Breast epithelium (tissue), 3 donors: Measurements from ENCODE around the gene EMILIN3.

ENCODE experiments used
- POLR2A ChIP-seq: fragments of 450-650 bp; IDR thresholded peaks from one replicate; pipeline ENCODE4 v1.6.1; 2016; ENCODE audit warnings: antibody characterized with exemption, mild to moderate bottlenecking, moderate library complexity
- POLR2AphosphoS5 ChIP-seq, 3 donors: sonication (generic); formaldehyde crosslinking; IDR thresholded peaks; one replicate each; pipeline ENCODE4 v1.6.1; 2017; ENCODE audit warnings: antibody characterized with exemption in 3 of 3
- TF ChIP-seq, protein P1 (sequence below), 3 donors: fragments of 450-650 bp; IDR thresholded peaks; one replicate each; pipeline ENCODE4 v1.5.1; 2016 to 2017; ENCODE audit warnings: antibody characterized with exemption in 3 of 3, mild to moderate bottlenecking in 3 of 3, moderate library complexity in 3 of 3

- TF ChIP-seq, protein P1, sequence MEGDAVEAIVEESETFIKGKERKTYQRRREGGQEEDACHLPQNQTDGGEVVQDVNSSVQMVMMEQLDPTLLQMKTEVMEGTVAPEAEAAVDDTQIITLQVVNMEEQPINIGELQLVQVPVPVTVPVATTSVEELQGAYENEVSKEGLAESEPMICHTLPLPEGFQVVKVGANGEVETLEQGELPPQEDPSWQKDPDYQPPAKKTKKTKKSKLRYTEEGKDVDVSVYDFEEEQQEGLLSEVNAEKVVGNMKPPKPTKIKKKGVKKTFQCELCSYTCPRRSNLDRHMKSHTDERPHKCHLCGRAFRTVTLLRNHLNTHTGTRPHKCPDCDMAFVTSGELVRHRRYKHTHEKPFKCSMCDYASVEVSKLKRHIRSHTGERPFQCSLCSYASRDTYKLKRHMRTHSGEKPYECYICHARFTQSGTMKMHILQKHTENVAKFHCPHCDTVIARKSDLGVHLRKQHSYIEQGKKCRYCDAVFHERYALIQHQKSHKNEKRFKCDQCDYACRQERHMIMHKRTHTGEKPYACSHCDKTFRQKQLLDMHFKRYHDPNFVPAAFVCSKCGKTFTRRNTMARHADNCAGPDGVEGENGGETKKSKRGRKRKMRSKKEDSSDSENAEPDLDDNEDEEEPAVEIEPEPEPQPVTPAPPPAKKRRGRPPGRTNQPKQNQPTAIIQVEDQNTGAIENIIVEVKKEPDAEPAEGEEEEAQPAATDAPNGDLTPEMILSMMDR (IDR thresholded peaks at IDR 0.05) = no peak
- no peak for TF ChIP-seq POLR2A
- TF ChIP-seq POLR2AphosphoS5 (IDR thresholded peaks at IDR 0.05) = no peak
These were observed 26.5 kb upstream of the EMILIN3 start for GRCh38 chr20:41392871-41393704.
